ENCODE results near the gene SPINK13.

Gene SPINK13

GRCh38 chr5:148229840-148230239 is 38.8 kb upstream of the SPINK13 start:
- no peaks in the 10 kb centered on the region for H4K20me1 ChIP-seq (ENCODE audit: insufficient read depth)
- no peak overlapping the region for H3K9ac ChIP-seq
- H3K27me3 ChIP-seq (ENCODE audit: insufficient read depth, low read depth), result no peaks in the 10 kb centered on the region
- H3K36me3 ChIP-seq (ENCODE audit: insufficient read depth), result no peaks in the 10 kb centered on the region
- no peak overlapping the region for H3K4me2 ChIP-seq
- no peak for TF ChIP-seq CTCF (conservative IDR thresholded peaks at IDR 0.05; ENCODE audit: low read depth, low read length)
- H3K79me2 ChIP-seq (ENCODE audit: insufficient read depth, low read depth), result no peaks in the 10 kb centered on the region
- H3K27ac ChIP-seq, result no peak overlapping the region
- no peaks in the 10 kb centered on the region for H3K4me1 ChIP-seq (ENCODE audit: low read depth, poor library complexity, severe bottlenecking)
- no peak overlapping the region for H2AFZ ChIP-seq (ENCODE audit: low read depth)
- H3K4me3 ChIP-seq (IDR thresholded peaks at IDR 0.05; ENCODE audit: insufficient read depth, low read depth, low read length), result no peak overlapping the region

- no peak overlapping the region for H3K4me3 ChIP-seq (IDR thresholded peaks at IDR 0.05; ENCODE audit: insufficient read depth, low read depth, low read length)
- no peak overlapping the region for H2AFZ ChIP-seq (ENCODE audit: low read depth)
Observed at GRCh38 chr5:148230240-148230639, 38.4 kb upstream of the SPINK13 start.

GRCh38 chr5:148237785-148238417 is 30.7 kb upstream of the SPINK13 start:
- Histone ChIP-seq H3K4me2 (no peak overlapping the region), H3K4me1 (ENCODE audit: low read depth, poor library complexity, severe bottlenecking) (no peaks in the 10 kb centered on the region), H2AFZ (ENCODE audit: low read depth) (no peak overlapping the region), H3K27ac (no peak overlapping the region), H4K20me1 (ENCODE audit: insufficient read depth) (no peaks in the 10 kb centered on the region), H3K79me2 (ENCODE audit: insufficient read depth, low read depth) (no peaks in the 10 kb centered on the region), H3K4me3 (IDR thresholded peaks at IDR 0.05; ENCODE audit: insufficient read depth, low read depth, low read length) (no peak overlapping the region), H3K36me3 (ENCODE audit: insufficient read depth) (no peaks in the 10 kb centered on the region), H3K27me3 (ENCODE audit: insufficient read depth, low read depth) (no peaks in the 10 kb centered on the region), H3K9ac (no peak overlapping the region)
- no peak for TF ChIP-seq CTCF (conservative IDR thresholded peaks at IDR 0.05; ENCODE audit: low read depth, low read length)

More at GRCh38 chr5:148230240-148230639, 38.4 kb upstream of the SPINK13 start:
- Histone ChIP-seq H3K36me3 (ENCODE audit: insufficient read depth) (no peaks in the 10 kb centered on the region), H3K4me2 (no peak overlapping the region), H3K27me3 (ENCODE audit: insufficient read depth, low read depth) (no peaks in the 10 kb centered on the region), H3K9ac (no peak overlapping the region), H3K4me1 (ENCODE audit: low read depth, poor library complexity, severe bottlenecking) (no peaks in the 10 kb centered on the region), H4K20me1 (ENCODE audit: insufficient read depth) (no peaks in the 10 kb centered on the region), H3K27ac (no peak overlapping the region), H3K79me2 (ENCODE audit: insufficient read depth, low read depth) (no peaks in the 10 kb centered on the region)
- TF ChIP-seq CTCF (conservative IDR thresholded peaks at IDR 0.05; ENCODE audit: low read depth, low read length), result no peak

GRCh38 chr5:148238418-148238794 is 30.2 kb upstream of the SPINK13 start, which contains the start of gene MARCOL:
MARCOL (plus strand) TSS chr5:148238525; CDS start chr5:148238598, 73 bp downstream.
- H3K79me2 ChIP-seq (ENCODE audit: insufficient read depth, low read depth), result no peaks in the 10 kb centered on the region
- no peak within 1 kb of the TSS for H2AFZ ChIP-seq (ENCODE audit: low read depth)
- H4K20me1 ChIP-seq (ENCODE audit: insufficient read depth), result no peaks in the 10 kb centered on the region
- H3K9ac ChIP-seq, result no peak within 1 kb of the TSS
- no peak within 1 kb of the TSS for H3K27ac ChIP-seq
- H3K4me3 ChIP-seq (IDR thresholded peaks at IDR 0.05; ENCODE audit: insufficient read depth, low read depth, low read length), result no peak within 1 kb of the TSS
- H3K27me3 ChIP-seq (ENCODE audit: insufficient read depth, low read depth), result no peaks in the 10 kb centered on the region
- TF ChIP-seq CTCF (conservative IDR thresholded peaks at IDR 0.05; ENCODE audit: low read depth, low read length), result no peak
- no peaks in the 10 kb centered on the region for H3K4me1 ChIP-seq (ENCODE audit: low read depth, poor library complexity, severe bottlenecking)
- no peak within 1 kb of the TSS for H3K4me2 ChIP-seq
- no peaks in the 10 kb centered on the region for H3K36me3 ChIP-seq (ENCODE audit: insufficient read depth)
